DOHH2 (cell line): Measurements from ENCODE around the gene TUBB2A.

Experiments
- H3F3A ChIP-seq: fragments of 200-600 bp; sonication (generic), shearing (Covaris generic); 2 replicates; pipeline ENCODE4 v1.6.0; 2016; ENCODE audit warnings: antibody characterized with exemption, mild to moderate bottlenecking; ENCODE audit not compliant: control insufficient read depth, insufficient read depth
- H3K27ac ChIP-seq: fragments of 200-600 bp; sonication (generic); 2 replicates; pipeline ENCODE4 v1.5.1; 2014; ENCODE audit warnings: low read depth, mild to moderate bottlenecking, low read length, moderate library complexity
- H3K27me3 ChIP-seq: fragments of 200-600 bp; sonication (generic); 2 replicates; pipeline ENCODE4 v1.6.1; 2014; ENCODE audit warnings: mild to moderate bottlenecking, low read length, mixed read lengths; ENCODE audit not compliant: control insufficient read depth
- H3K36me3 ChIP-seq: fragments of 200-600 bp; sonication (generic); 2 replicates; pipeline ENCODE4 v1.6.1; 2014; ENCODE audit warnings: mild to moderate bottlenecking, low read length, moderate library complexity, mixed read lengths; ENCODE audit not compliant: control insufficient read depth
- H3K4me1 ChIP-seq: fragments of 200-600 bp; sonication (generic); 2 replicates; pipeline ENCODE4 v1.6.1; 2014; ENCODE audit warnings: mild to moderate bottlenecking, low read length, mixed read lengths; ENCODE audit not compliant: control insufficient read depth
- H3K4me2 ChIP-seq: fragments of 200-600 bp; sonication (generic); 2 replicates; pipeline ENCODE4 v1.6.0; 2014; ENCODE audit warnings: mild to moderate bottlenecking, low read length, moderate library complexity
- H3K4me3 ChIP-seq: fragments of 200-600 bp; sonication (generic); 2 replicates; pipeline ENCODE4 v1.5.1; 2014; ENCODE audit warnings: mild to moderate bottlenecking, low read length, mixed read lengths
- H3K79me2 ChIP-seq: fragments of 200-600 bp; sonication (generic); 2 replicates; pipeline ENCODE4 v1.6.1; 2014; ENCODE audit warnings: mild to moderate bottlenecking, low read length, mixed read lengths; ENCODE audit not compliant: control insufficient read depth
- H3K9me2 ChIP-seq: fragments of 200-600 bp; sonication (generic); replicated peaks from 2 replicates; pipeline ENCODE4 v1.6.1; 2014; ENCODE audit warnings: mild to moderate bottlenecking, low read length, mixed read lengths; ENCODE audit not compliant: control insufficient read depth
- H3K9me3 ChIP-seq: fragments of 200-600 bp; sonication (generic); 2 replicates; pipeline ENCODE4 v1.6.1; 2014; ENCODE audit warnings: antibody characterized with exemption, low read length, mixed read lengths; ENCODE audit not compliant: control insufficient read depth, insufficient read depth
- H4K20me1 ChIP-seq: fragments of 200-600 bp; sonication (generic); 2 replicates; pipeline ENCODE4 v1.6.0; 2014; ENCODE audit warnings: low read depth, mild to moderate bottlenecking, antibody characterized with exemption, low read length, moderate library complexity; ENCODE audit not compliant: control insufficient read depth, insufficient read depth
- EZH2phosphoT487 ChIP-seq: fragments of 200-600 bp; sonication (generic); IDR thresholded peaks from 2 replicates; pipeline ENCODE4 v1.6.1; 2017; ENCODE audit warnings: borderline replicate concordance, mild to moderate bottlenecking, antibody characterized with exemption, low read length, moderate library complexity, mixed read lengths
- TF ChIP-seq, protein P1 (sequence below): fragments of 200-600 bp; sonication (generic); IDR thresholded peaks from one replicate; pipeline ENCODE4 v1.5.1; 2014; ENCODE audit warnings: antibody characterized with exemption, mild to moderate bottlenecking, low read depth, low read length; ENCODE audit not compliant: poor library complexity, severe bottlenecking

TUBB2A gene

GRCh38 chr6:3137057-3137777 is 20.1 kb downstream of the TUBB2A start:
- no peak overlapping the region for H3K4me2 ChIP-seq
- no peaks in the 10 kb centered on the region for H3K27me3 ChIP-seq
- peaks cover 20% of the 10 kb centered on the region for H3K4me1 ChIP-seq
- TF ChIP-seq, protein P1, sequence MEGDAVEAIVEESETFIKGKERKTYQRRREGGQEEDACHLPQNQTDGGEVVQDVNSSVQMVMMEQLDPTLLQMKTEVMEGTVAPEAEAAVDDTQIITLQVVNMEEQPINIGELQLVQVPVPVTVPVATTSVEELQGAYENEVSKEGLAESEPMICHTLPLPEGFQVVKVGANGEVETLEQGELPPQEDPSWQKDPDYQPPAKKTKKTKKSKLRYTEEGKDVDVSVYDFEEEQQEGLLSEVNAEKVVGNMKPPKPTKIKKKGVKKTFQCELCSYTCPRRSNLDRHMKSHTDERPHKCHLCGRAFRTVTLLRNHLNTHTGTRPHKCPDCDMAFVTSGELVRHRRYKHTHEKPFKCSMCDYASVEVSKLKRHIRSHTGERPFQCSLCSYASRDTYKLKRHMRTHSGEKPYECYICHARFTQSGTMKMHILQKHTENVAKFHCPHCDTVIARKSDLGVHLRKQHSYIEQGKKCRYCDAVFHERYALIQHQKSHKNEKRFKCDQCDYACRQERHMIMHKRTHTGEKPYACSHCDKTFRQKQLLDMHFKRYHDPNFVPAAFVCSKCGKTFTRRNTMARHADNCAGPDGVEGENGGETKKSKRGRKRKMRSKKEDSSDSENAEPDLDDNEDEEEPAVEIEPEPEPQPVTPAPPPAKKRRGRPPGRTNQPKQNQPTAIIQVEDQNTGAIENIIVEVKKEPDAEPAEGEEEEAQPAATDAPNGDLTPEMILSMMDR, result no peak
- TF ChIP-seq EZH2phosphoT487, result no peak
- no peaks in the 10 kb centered on the region for H3K79me2 ChIP-seq
- peaks cover 8% of the 10 kb centered on the region for H3F3A ChIP-seq
- H3K36me3 ChIP-seq, result peaks cover 48% of the 10 kb centered on the region
- H3K4me3 ChIP-seq, result no peak overlapping the region
- no peaks in the 10 kb centered on the region for H3K9me2 ChIP-seq
- no peaks in the 10 kb centered on the region for H3K9me3 ChIP-seq
- no peak overlapping the region for H3K27ac ChIP-seq
- H4K20me1 ChIP-seq, result no peaks in the 10 kb centered on the region

DNA sequence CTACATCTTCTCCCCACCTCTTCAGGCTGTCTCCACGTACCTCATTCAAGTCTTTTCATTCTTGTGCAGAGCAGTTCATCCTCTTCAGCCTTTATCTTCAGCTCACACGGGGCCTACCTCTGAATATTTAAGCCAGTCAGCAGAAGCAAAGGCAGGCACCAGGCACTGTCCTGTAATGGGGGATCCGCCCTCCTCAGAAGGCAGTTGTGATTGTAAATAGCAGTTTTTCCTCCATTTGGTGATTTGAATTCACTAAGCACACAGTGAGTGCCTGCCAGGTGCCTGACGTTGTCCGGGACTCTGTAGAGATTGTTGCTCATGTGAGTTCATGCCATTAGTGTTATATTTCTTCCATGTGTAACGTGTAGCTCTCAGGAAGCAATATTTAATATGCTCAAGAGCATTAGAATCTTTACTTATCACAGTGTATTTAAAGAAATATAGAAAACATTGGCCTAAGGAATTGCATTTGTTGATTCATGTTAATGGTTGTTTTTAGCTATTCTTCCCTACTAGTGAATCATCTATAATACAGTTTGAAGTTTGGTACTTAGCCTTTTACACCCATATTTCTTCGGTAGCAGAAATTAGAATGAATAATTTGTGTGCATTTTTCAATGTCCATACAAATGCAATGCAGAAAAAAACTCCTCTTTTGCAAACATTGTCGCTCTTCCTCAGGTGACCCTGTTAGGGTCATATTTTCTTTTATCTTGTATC is 20.9 kb downstream of the TUBB2A start:
- H3K27me3 ChIP-seq, result no peaks in the 10 kb centered on the region
- no peaks in the 10 kb centered on the region for H3K9me2 ChIP-seq
- no peak overlapping the region for H3K4me3 ChIP-seq
- H3K4me2 ChIP-seq, result no peak overlapping the region
- no peak overlapping the region for H3K27ac ChIP-seq
- H3K4me1 ChIP-seq, result peaks cover 20% of the 10 kb centered on the region
- H3F3A ChIP-seq, result peaks cover 8% of the 10 kb centered on the region
- H3K36me3 ChIP-seq, result peaks cover 48% of the 10 kb centered on the region
- no peaks in the 10 kb centered on the region for H4K20me1 ChIP-seq
- no peaks in the 10 kb centered on the region for H3K9me3 ChIP-seq
- H3K79me2 ChIP-seq, result no peaks in the 10 kb centered on the region
- no peak for TF ChIP-seq EZH2phosphoT487

GRCh38 chr6:3135668-3136291 is 21.6 kb downstream of the TUBB2A start:
- Histone ChIP-seq H3K9me2 (no peaks in the 10 kb centered on the region), H3K27me3 (no peaks in the 10 kb centered on the region), H3F3A (peaks cover 8% of the 10 kb centered on the region), H3K79me2 (no peaks in the 10 kb centered on the region), H3K4me2 (no peak overlapping the region), H3K4me1 (peaks cover 20% of the 10 kb centered on the region), H4K20me1 (no peaks in the 10 kb centered on the region), H3K4me3 (no peak overlapping the region), H3K9me3 (no peaks in the 10 kb centered on the region), H3K27ac (no peak overlapping the region), H3K36me3 (peaks cover 46% of the 10 kb centered on the region)
- TF ChIP-seq EZH2phosphoT487, result no peak
- TF ChIP-seq, protein P1, result no peak
